Sigmoid colon (tissue), 4 donors: ENCODE measurements around the gene QPCT.

Experiments used
- CTCF ChIP-seq, 4 experiments: fragments of 450-650 bp in 3 of 4; fragments of 200-600 bp in 1 of 4; IDR thresholded peaks; one replicate each; pipeline ENCODE4 v1.5.1; 2016 to 2019; ENCODE audit warnings: antibody characterized with exemption in 4 of 4, mild to moderate bottlenecking in 3 of 4, moderate library complexity in 2 of 4
- EP300 ChIP-seq, 4 donors: sonication (generic); formaldehyde crosslinking; IDR thresholded peaks; one replicate each; pipeline ENCODE4 v1.6.1; 2017; ENCODE audit warnings: antibody characterized with exemption in 4 of 4
- POLR2A ChIP-seq, 2 donors: fragments of 450-650 bp; IDR thresholded peaks; one replicate each; pipeline ENCODE4 v1.6.1; 2016; ENCODE audit warnings: antibody characterized with exemption in 2 of 2, mild to moderate bottlenecking in 2 of 2, moderate library complexity in 2 of 2
- POLR2AphosphoS5 ChIP-seq, 4 donors: sonication (generic); formaldehyde crosslinking; IDR thresholded peaks; one replicate each; pipeline ENCODE4 v1.6.1; 2017; ENCODE audit warnings: antibody characterized with exemption in 4 of 4

GRCh38 chr2:37354531-37354930 is 10.1 kb downstream of the QPCT start:
- TF ChIP-seq CTCF (IDR thresholded peaks at IDR 0.05) (no peak), POLR2A (IDR thresholded peaks at IDR 0.05) (no peak), POLR2AphosphoS5 (IDR thresholded peaks at IDR 0.05) (no peak), EP300 (IDR thresholded peaks at IDR 0.05) (no peak)
